ENCODE results near the gene CD28. TPM values are rescaled to one million over a fixed set of nuclear protein-coding genes. Genes with fewer than 3 reads are reported as not detected.

CD28 gene
- total RNA-seq, 2 experiments from 2014 or later: 128 to 130 TPM

DNA sequence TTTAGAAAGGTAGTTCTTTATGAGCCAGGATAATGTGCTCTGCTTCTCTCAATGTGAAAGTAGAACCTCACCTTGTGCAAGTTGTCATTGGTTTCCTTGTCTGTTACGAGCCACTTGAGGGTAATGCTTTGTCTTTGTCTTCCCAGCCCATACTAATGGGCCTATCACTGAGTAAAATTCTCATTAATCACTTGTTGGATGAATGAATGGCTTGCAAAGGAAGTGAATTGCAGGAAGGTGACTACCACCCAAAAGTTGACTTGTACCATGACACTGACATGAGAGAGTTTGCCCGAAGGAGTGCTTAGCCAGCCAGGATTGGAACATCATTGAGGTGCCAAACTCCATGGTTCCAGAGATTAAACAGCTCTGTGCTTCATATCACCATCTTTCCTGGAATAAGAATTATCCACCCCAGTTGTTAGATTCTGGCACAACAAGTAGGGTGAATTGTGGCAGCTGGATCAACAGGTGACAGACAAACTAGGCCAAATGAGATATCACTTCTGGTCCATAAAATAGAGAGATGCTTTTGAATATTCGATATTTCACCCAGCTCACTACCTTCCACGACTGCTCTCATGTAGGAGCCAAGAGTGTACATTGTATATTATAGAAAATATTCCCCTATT, 20.5 kb upstream of the CD28 start:
- Histone ChIP-seq H3K27ac (ENCODE audit: low read depth in 1 of 2, low read length in 2 of 2) (no peak overlapping the region), H3K27me3 (ENCODE audit: control insufficient read depth in 1 of 2, insufficient read depth in 2 of 2, low read length in 2 of 2) (no peaks in the 10 kb centered on the region), H3K4me3 (ENCODE audit: low read length) (no peak overlapping the region), H3K4me1 (ENCODE audit: insufficient read depth, low read length) (peaks cover 12% of the 10 kb centered on the region), H3K36me3 (ENCODE audit: insufficient read depth, low read length) (no peaks in the 10 kb centered on the region), H3K9me3 (ENCODE audit: control insufficient read depth in 1 of 2, insufficient read depth in 1 of 2, low read length in 2 of 2) (no peaks in the 10 kb centered on the region)
- peaks cover 42% of the 10 kb centered on the region for H3K4me1 Mint-ChIP-seq (ENCODE audit: low read depth)
- ChIA-PET CTCF (no interaction called here), POLR2A (no interaction called here)
- DNase-seq (no peak), ATAC-seq (ENCODE audit: poor library complexity) (no peak)
- no peak overlapping the region for H3K4me3 Mint-ChIP-seq
- no peaks in the 10 kb centered on the region for H3K36me3 Mint-ChIP-seq (ENCODE audit: low read depth)
- H3K27me3 Mint-ChIP-seq: no peaks in the 10 kb centered on the region
- intact Hi-C loops (cut with DNase I, micrococcal nuclease): no loop called here
- H3K27ac Mint-ChIP-seq: no peak overlapping the region
- TF ChIP-seq, protein P1, sequence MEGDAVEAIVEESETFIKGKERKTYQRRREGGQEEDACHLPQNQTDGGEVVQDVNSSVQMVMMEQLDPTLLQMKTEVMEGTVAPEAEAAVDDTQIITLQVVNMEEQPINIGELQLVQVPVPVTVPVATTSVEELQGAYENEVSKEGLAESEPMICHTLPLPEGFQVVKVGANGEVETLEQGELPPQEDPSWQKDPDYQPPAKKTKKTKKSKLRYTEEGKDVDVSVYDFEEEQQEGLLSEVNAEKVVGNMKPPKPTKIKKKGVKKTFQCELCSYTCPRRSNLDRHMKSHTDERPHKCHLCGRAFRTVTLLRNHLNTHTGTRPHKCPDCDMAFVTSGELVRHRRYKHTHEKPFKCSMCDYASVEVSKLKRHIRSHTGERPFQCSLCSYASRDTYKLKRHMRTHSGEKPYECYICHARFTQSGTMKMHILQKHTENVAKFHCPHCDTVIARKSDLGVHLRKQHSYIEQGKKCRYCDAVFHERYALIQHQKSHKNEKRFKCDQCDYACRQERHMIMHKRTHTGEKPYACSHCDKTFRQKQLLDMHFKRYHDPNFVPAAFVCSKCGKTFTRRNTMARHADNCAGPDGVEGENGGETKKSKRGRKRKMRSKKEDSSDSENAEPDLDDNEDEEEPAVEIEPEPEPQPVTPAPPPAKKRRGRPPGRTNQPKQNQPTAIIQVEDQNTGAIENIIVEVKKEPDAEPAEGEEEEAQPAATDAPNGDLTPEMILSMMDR (IDR thresholded peaks at IDR 0.05): no peak
- H3K9me3 Mint-ChIP-seq: no peaks in the 10 kb centered on the region

DNA sequence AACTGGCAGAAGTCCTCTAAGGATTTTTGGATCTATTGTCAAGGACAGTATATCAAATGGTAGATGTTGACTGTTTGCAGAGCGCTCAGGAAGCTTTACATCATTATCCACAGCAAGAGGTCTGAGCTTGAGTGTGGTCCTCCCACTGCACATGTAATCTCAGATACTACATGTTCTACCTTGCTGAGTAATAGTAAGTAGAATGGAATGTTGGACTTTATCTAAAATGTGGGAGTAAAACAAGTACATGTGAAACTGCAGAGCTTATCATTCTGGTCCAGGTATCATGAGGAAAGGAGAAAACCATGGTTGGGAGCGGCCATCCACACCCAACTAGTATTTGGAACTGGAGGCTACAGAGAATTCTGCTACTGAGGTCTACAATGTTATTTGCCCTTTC, 19.3 kb upstream of the CD28 start:
- Mint-ChIP-seq H3K27me3 (no peaks in the 10 kb centered on the region), H3K27ac (no peak overlapping the region), H3K4me3 (no peak overlapping the region), H3K9me3 (no peaks in the 10 kb centered on the region), H3K36me3 (ENCODE audit: low read depth) (no peaks in the 10 kb centered on the region), H3K4me1 (ENCODE audit: low read depth) (peaks cover 32% of the 10 kb centered on the region)
- Histone ChIP-seq H3K4me3 (ENCODE audit: low read length) (no peak overlapping the region), H3K4me1 (ENCODE audit: insufficient read depth, low read length) (peaks cover under 1% of the 10 kb centered on the region), H3K9me3 (ENCODE audit: control insufficient read depth in 1 of 2, insufficient read depth in 1 of 2, low read length in 2 of 2) (no peaks in the 10 kb centered on the region), H3K27me3 (ENCODE audit: control insufficient read depth in 1 of 2, insufficient read depth in 2 of 2, low read length in 2 of 2) (no peaks in the 10 kb centered on the region), H3K36me3 (ENCODE audit: insufficient read depth, low read length) (no peaks in the 10 kb centered on the region), H3K27ac (ENCODE audit: low read depth in 1 of 2, low read length in 2 of 2) (no peak overlapping the region)
- POLR2A ChIA-PET: no interaction called here
- ATAC-seq (ENCODE audit: poor library complexity) (no peak), DNase-seq (no peak)
- CTCF ChIA-PET: no interaction called here
- TF ChIP-seq, protein P1 (IDR thresholded peaks at IDR 0.05): no peak
- intact Hi-C loops (cut with DNase I, micrococcal nuclease): no loop called here

DNA sequence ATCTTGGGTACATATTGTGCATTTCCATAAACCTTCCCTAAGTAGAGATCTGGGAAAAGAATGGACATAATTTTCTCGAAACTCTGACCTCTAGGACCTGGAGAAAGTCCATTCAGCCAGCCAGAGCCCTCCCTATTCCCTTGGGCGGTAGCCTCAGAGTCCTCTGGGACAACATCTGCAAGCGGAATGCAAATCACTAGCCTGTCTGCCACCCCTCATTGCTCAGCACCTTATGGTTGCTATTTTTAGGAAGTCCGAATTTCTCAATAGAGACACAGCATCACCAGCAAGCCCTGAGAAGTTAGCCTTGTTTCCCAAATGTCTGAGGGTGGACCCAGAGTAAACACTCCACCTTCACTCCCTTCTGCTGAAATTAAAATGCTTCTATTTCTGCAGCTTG, 17.6 kb upstream of the CD28 start:
- no peaks in the 10 kb centered on the region for H3K4me1 ChIP-seq (ENCODE audit: insufficient read depth, low read length)
- intact Hi-C loops (cut with DNase I, micrococcal nuclease): no loop called here
- no peaks in the 10 kb centered on the region for H3K27me3 Mint-ChIP-seq
- no peak overlapping the region for H3K27ac ChIP-seq (ENCODE audit: low read depth in 1 of 2, low read length in 2 of 2)
- H3K27me3 ChIP-seq (ENCODE audit: control insufficient read depth in 1 of 2, insufficient read depth in 2 of 2, low read length in 2 of 2): no peaks in the 10 kb centered on the region
- H3K9me3 Mint-ChIP-seq: no peaks in the 10 kb centered on the region
- ATAC-seq (ENCODE audit: poor library complexity) (no peak), DNase-seq (no peak)
- H3K36me3 ChIP-seq (ENCODE audit: insufficient read depth, low read length): no peaks in the 10 kb centered on the region
- ChIA-PET CTCF (no interaction called here), POLR2A (no interaction called here)
- no peaks in the 10 kb centered on the region for H3K9me3 ChIP-seq (ENCODE audit: control insufficient read depth in 1 of 2, insufficient read depth in 1 of 2, low read length in 2 of 2)
- H3K4me3 ChIP-seq (ENCODE audit: low read length): no peak overlapping the region
- TF ChIP-seq, protein P1 (IDR thresholded peaks at IDR 0.05): no peak
- no peak overlapping the region for H3K27ac Mint-ChIP-seq
- no peak overlapping the region for H3K4me3 Mint-ChIP-seq
- H3K36me3 Mint-ChIP-seq (ENCODE audit: low read depth): no peaks in the 10 kb centered on the region
- peaks cover 28% of the 10 kb centered on the region for H3K4me1 Mint-ChIP-seq (ENCODE audit: low read depth)

All from CD4-positive, alpha-beta T cell (primary cell).